KBM-7 (cell line): ENCODE results near the gene PRPH.
"Not testable (repeated sequence)": the region's sequence is repeated elsewhere in the genome, so short reads cannot be mapped to it uniquely, and the experiment has no call there.

ENCODE experiments used
- DNase-seq: peaks from one replicate; pipeline ENCODE4 v3.0.0-alpha.2; 2015
- in situ Hi-C: fragments of 300-500 bp; cut with MboI; formaldehyde crosslinking; loops from 2 replicates; pipeline ENCODE4 v1.14.3; 2020; ENCODE audit warnings: low sequenced_read_pairs, low pct_unique_long_range_greater_than_20kb, mixed read lengths

Gene PRPH

DNA sequence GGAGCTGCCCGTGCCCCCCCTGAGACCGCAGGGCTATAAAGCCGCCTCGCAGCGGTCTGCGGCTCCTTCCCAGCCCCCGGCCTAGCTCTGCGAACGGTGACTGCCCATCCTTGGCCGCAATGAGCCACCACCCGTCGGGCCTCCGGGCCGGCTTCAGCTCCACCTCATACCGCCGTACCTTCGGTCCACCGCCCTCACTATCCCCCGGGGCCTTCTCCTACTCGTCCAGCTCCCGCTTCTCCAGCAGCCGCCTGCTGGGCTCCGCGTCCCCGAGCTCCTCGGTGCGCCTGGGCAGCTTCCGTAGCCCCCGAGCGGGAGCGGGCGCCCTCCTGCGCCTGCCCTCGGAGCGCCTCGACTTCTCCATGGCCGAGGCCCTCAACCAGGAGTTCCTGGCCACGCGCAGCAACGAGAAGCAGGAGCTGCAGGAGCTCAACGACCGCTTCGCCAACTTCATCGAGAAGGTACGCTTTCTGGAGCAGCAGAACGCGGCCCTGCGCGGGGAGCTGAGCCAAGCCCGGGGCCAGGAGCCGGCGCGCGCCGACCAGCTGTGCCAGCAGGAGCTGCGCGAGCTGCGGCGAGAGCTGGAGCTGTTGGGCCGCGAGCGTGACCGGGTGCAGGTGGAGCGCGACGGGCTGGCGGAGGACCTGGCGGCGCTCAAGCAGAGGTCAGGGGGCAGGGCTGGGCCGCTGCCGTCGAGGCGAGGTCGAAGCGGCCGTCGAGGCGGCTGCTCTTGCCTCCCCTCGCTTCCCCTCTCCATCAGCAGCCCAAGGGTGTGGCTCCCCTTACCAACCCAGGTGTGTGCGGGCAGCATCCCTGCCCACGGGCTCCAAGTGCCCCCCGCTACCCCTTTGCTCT, at the start of gene PRPH:
TSS of gene PRPH (plus strand) at position 66 of the 855 bp plus-strand sequence. CDS start at position 120, 54 bp downstream.
- DNase-seq: no peak
- in situ Hi-C loops: no loop called here

DNA sequence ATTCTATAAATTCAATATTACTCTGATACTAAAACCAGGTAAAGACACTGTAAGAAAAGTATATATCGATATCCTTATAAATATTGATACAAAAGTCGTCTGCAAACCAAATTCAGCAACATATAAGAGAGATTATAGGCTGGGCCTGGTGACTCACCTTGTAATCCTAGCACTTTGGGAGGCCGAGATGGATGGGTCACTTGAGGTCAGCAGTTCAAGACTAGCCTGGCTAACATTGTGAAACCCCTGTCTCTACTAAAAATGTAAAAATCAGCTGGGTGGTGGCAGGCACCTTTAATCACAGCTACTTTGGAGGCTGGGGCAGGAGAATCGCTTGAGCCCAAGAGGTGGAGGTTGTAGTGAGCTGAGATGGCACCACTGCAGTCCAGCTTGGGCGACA, 43.6 kb upstream of the PRPH start:
- in situ Hi-C loops: no loop called here
- no peak for DNase-seq

- in situ Hi-C loops: no loop called here
- DNase-seq: no peak
Measured at GRCh38 chr12:49253033-49253623, 41.8 kb upstream of the PRPH start.

DNA sequence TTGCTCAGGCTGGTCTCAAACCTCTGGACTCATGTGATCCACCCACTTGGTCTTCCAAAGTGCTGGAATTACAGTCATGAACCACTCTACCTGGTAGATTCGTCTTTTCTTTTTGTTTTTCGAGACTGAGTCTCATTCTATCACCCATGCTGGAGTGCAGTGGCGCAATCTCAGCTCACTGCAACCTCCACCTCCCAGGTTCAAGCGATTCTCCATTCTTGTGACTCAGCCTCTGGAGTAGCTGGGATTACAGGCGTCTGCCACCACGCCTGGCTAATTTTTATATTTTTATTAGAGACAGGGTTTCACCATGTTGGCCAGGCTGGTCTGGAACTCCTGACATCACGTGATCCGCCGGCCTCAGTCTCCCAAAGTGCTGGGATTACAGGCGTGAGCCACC, 39.5 kb upstream of the PRPH start:
- DNase-seq, in situ Hi-C loops: not testable (repeated sequence)

DNA sequence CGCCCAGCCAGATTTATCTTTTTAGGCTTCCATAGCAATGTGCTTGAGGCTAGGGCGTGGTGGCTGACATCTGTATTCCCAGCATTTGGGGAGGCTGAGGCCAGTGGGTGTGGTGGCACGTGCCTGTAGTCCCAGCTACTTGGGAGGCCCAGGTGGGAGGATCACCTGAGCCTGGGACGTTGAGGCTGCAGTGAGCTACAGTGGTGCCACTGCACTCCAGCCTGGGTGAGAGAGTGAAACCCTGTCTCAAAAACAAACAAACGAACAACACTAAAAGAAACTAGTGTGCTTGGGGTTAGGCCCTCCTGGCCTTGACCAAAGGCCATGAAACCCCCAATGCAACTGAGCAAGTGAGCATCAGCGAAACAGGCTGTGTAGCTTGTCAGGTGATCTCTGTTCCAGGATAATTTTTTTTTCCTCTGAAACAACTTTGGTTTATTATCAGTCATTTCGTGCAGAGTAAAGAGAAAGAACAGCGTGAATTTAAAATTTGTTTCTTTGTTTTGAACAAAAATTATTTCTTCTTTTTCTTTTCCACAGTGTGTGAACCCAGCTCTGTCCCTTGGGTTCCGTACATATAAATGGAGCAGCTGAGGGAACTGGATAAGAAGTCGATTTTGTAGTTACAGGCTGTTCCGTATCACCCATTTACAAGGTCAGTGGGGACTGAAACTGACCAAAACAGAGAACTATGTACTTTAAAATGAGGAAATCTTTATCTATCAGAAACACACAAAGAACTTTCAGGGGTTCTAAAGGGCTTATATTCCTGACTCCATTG, 38.9 kb upstream of the PRPH start:
- no peak for DNase-seq
- in situ Hi-C loops: no loop called here

GRCh38 chr12:49257508-49258184, 37.3 kb upstream of the PRPH start:
- DNase-seq, in situ Hi-C loops: not testable (repeated sequence)

DNA sequence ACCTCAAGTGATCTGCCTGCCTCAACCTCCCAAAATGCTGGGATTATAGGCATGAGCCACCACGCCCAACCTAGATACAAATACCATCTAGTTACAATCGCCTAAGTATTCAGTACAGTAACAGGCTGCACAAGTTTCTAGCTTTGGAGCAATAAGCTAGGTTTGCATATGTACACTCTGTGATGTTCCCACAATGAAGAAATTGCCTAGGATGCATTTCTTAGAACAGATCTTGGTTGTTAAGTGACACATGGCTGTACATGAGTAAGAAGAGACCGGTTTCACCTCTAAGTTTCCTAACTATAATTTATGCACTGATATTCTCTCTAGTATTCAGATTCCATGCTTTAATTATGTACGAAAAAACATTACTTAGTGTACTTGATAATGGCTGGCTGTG, 35.5 kb upstream of the PRPH start:
- no peak for DNase-seq
- in situ Hi-C loops: no loop called here

DNA sequence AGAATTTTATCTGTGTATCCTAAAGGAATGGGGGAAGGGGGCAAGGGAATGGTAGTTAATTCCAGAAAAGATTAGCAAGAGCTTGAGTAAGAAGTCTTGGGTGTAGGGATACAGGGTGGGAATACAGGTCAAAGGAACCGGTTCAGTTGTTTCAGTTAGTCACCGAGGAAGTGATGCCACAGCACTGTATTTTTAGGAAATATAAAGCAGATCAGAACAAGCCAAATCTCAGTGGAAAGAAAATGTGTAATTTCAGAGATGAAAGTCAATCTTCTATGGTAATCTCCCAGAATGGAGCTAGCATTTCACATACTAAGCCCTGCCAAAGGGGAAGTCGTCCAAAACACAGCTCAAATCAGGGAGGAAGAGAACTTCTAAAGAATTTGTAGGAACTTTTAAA, 34.8 kb upstream of the PRPH start:
- in situ Hi-C loops: no loop called here
- no peak for DNase-seq

GRCh38 chr12:49260571-49261363, 34.2 kb upstream of the PRPH start:
- no peak for DNase-seq
- in situ Hi-C loops: no loop called here

DNA sequence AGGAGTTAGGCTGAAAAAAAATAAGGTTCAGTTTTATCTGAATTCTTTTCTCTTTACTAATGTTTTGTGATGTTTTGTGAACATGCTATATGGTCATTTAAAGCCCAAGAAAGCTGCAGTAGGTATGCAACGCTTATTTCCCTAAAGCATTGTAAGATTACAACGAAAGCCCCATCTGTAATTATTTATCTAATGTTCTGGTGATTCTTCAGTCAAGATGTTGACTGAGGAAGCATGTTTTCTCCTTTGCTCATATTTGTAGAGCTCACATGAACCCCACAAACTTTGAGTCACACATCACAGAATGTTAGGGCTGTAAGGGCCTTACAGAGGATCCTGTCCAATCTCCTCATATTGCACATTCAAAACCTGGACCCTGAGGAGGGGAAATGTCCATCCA, 33.2 kb upstream of the PRPH start:
- in situ Hi-C loops: no loop called here
- no peak for DNase-seq

- DNase-seq: no peak
- in situ Hi-C loops: no loop called here
Measured at GRCh38 chr12:49263400-49263763, 31.6 kb upstream of the PRPH start.

DNA sequence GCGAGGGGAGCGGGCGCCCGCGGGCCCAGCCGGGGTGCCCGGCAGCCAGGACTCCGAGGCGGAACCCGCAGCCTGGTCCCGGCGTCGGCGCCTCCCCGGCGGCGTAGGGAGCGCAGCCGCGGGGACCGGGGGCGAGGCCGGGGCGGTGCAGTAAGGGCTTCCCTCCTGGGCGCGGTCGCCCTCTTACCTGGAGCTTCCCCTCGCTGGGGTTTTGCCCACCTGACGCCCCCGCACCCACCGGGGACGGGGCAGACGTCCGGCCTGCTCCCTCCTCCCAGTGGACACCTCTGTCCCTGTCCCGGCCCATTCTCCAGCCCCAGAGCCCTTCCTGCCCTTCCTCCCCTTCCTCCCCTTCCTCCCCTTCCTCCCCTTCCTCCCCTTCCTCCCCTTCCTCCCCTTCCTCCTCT, 30.5 kb upstream of the PRPH start:
- DNase-seq: no peak
- in situ Hi-C loops: no loop called here

DNA sequence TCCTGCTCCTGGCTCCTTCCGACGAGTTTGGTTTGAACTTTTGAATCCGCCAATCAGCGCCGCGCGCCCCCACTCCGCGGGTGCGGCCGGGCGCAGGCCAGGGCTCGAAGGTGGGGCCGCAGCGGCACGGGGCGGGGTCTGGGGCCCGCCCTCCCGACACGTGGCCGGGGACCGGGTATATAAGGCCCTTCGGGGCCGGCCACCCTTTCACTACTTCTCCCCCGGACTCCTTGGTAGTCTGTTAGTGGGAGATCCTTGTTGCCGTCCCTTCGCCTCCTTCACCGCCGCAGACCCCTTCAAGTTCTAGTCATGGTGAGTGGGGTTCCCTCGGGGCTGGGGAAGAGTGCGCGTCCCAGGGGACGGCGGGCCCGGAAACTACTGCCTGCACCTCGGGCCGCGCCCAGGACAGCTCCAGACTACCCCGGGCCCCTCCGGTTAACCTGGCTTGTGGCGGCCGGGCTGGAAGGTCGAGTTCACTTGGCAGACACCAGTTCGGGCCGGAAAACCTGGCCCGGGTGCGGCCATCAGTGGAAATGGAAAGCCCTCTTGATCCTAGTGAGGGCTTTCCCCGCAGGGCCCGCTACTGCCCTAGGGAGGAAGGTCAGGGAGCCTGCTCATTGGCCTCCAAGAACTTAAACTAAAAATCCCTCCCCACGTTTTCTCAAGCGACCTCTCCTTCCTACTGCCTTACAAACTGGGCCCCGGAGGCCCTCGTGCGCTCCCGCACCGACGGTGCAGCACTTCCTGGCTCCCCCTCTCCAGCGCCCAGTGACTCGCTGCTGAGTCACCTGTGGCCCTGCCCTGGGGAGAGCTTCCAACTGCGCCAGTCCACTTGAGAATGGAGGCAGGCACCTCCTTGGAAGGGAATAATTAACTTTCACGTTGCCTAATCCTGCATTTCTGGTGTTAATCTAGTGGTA, 29.8 kb upstream of the PRPH start, which contains the start of gene TUBA1C:
TSS of gene TUBA1C (plus strand) at position 210 of the 920 bp plus-strand sequence. CDS start at position 310, 100 bp downstream.
- in situ Hi-C loops: no loop called here
- peak; percentile 97 for DNase-seq

DNA sequence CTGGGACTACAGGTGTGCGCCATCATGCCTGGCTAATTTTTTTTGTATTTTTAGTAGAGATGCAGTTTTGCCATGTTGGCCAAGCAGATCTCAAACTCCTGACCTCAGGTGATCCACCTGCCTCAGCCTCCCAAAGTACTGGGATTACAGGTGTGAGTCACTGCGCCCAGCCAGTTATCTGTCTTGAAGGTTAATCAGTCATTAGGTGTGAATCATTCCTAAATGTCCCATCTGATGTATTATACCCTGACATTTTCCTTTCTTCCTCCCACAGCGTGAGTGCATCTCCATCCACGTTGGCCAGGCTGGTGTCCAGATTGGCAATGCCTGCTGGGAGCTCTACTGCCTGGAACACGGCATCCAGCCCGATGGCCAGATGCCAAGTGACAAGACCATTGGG, 25.8 kb upstream of the PRPH start:
- in situ Hi-C loops: not testable (repeated sequence)

DNA sequence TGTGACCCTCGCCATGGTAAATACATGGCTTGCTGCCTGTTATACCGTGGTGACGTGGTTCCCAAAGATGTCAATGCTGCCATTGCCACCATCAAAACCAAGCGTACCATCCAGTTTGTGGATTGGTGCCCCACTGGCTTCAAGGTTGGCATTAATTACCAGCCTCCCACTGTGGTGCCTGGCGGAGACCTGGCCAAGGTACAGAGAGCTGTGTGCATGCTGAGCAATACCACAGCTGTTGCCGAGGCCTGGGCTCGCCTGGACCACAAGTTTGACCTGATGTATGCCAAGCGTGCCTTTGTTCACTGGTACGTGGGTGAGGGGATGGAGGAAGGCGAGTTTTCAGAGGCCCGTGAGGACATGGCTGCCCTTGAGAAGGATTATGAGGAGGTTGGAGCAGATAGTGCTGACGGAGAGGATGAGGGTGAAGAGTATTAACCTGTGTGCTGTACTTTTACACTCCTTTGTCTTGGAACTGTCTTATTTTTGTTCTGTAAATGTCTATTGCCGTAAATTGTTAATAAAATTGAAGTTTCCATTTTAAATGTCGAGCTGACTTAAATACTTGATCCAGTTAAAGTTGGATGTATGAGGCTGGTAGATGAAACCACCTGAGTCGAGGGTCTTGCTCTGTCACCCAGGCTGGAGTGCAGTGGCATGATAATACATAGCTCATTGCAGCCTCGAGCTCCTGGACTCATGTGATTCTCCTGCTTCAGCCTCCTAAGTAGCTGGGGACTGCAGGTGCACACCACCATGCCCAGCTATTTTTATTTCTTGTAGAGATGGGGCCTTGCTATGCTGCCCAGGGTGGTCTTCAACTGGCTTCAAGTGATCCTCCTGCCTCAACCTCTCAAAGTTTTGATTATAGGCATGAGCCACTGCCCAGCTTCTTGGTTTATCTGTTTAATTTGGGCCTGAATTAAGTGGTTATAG, 21.9 kb upstream of the PRPH start:
- no peak for DNase-seq
- in situ Hi-C loops: no loop called here

More for the DNA sequence above, 25.8 kb upstream of the PRPH start:
- not testable (repeated sequence) for DNase-seq

- in situ Hi-C loops: no loop called here
Measured at GRCh38 chr12:49273726-49274395, 21.1 kb upstream of the PRPH start.

More at GRCh38 chr12:49273726-49274395, 21.1 kb upstream of the PRPH start:
- no peak for DNase-seq
